ENCODE measurements around the gene G3BP1. TPM values are rescaled to one million over a fixed set of nuclear protein-coding genes. Genes with fewer than 3 reads are reported as not detected.
A peak's percentile ranks its signal among the peaks of the same experiment; 100 is the strongest.

Gene G3BP1
- total and polyA plus RNA-seq, 12 donors, result 10.6 to 132 (median 114) TPM

GRCh38 chr5:151798674-151799073 lies 26.9 kb downstream of the G3BP1 start:
- WGBS, 2 donors, result 91 to 92% methylated on average over 3 of the region's 3 CpGs
- peaks cover 0 to 100% (median 69%) of the 10 kb centered on the region in 9 donors for H3K36me3 ChIP-seq
- DNase-seq (no peak), ATAC-seq (no peak)
- H3K27ac ChIP-seq, result no peak overlapping the region
- H3K4me1 ChIP-seq, result peaks cover 0 to 17% (median 0%) of the 10 kb centered on the region in 9 donors
- TF ChIP-seq CTCF (IDR thresholded peaks at IDR 0.05), result no peak
- intact Hi-C loops (cut with DNase I), result no loop called here
- no peaks in the 10 kb centered on the region for H3K27me3 ChIP-seq
- no peaks in the 10 kb centered on the region for H3K9me3 ChIP-seq
- H3K4me3 ChIP-seq, result no peak overlapping the region

- Histone ChIP-seq H3K9me3 (no peaks in the 10 kb centered on the region), H3K36me3 (peaks cover 0 to 100% (median 73%) of the 10 kb centered on the region in 9 donors), H3K27ac (peak overlapping the region in 1 of 10 donors; percentile 29), H3K4me1 (peaks cover 0 to 17% (median 0%) of the 10 kb centered on the region in 9 donors), H3K27me3 (no peaks in the 10 kb centered on the region), H3K4me3 (no peak overlapping the region)
- no peak for DNase-seq
- no peak for ATAC-seq
- intact Hi-C loops (cut with DNase I), result no loop called here
- no peak for TF ChIP-seq CTCF (IDR thresholded peaks at IDR 0.05)
- 79 to 87% methylated on average over 3 of the region's 3 CpGs for WGBS, 2 donors
Measured at GRCh38 chr5:151799407-151799806, 27.7 kb downstream of the G3BP1 start.

- Histone ChIP-seq H3K4me1 (peaks cover 0 to 29% (median 8%) of the 10 kb centered on the region in 9 donors), H3K4me3 (no peak overlapping the region), H3K9me3 (no peaks in the 10 kb centered on the region), H3K27ac (peak overlapping the region in 1 of 10 donors; percentile 29), H3K36me3 (peaks cover 0 to 100% (median 71%) of the 10 kb centered on the region in 9 donors), H3K27me3 (no peaks in the 10 kb centered on the region)
- peak in 3 of 8 donors; percentile 28 to 66 (median 49) for ATAC-seq
- intact Hi-C loops (cut with DNase I), result no loop called here
- TF ChIP-seq CTCF (IDR thresholded peaks at IDR 0.05), result no peak
- 58 to 61% methylated on average over 2 of the region's 2 CpGs for WGBS, 2 donors
- DNase-seq, result no peak
Measured at GRCh38 chr5:151800532-151800931, 28.8 kb downstream of the G3BP1 start.

DNA sequence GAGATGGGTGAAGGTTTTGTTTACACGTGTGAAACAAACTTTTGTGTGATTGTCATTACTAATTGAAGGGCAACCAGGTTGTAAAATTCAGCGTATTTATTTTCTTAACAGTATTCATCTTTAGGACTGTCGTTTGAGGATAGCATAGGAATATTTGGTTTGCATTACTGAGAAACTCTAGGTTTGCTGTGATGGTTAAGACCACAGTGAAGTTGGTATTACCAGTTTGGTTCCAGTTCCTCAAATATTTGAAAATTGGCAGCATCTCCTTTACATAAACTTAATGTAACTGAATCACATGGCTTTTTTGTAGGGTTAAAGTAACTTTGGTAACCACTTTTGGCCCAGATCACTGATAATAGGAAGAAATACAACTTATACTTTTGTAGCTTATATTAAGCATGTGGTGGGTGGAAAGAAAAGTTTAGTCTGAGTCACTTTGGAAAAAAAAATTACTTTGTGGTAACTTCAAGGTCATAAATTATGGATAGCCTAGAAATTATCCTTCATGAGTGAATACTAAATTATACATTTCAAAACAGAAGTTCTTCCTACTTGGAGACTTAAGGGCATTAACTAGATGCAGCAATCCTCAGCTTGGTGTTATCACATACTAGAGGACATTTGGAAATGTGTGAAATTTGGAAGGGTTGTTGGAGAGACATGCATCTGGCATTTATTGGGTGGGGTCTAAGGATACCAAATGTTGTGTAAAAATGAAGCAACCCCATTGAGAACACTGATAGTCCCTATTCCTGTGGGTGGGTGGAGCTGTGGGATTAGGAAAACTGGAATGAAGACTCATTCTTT lies 33.9 kb downstream of the G3BP1 start:
- intact Hi-C loops (cut with DNase I), result no loop called here
- H3K9me3 ChIP-seq, result no peaks in the 10 kb centered on the region
- H3K27ac ChIP-seq, result no peak overlapping the region
- H3K4me1 ChIP-seq, result peaks cover 0 to 40% (median 19%) of the 10 kb centered on the region in 9 donors
- peaks cover 0 to 94% (median 28%) of the 10 kb centered on the region in 9 donors for H3K36me3 ChIP-seq
- no peak overlapping the region for H3K4me3 ChIP-seq
- DNase-seq, result no peak
- no peak for TF ChIP-seq CTCF (IDR thresholded peaks at IDR 0.05)
- no peaks in the 10 kb centered on the region for H3K27me3 ChIP-seq
- peak in 7 of 8 donors; percentile 27 to 92 (median 72) for ATAC-seq
- 96% methylated on average over 3 of the region's 3 CpGs for WGBS, 2 donors

Measured in heart right ventricle (tissue), 16 donors.